ENCODE results near the gene SLC2A5. TPM values are rescaled to one million over a fixed set of nuclear protein-coding genes. Genes with fewer than 3 reads are reported as not detected.
"Not testable (repeated sequence)": the region's sequence is repeated elsewhere in the genome, so short reads cannot be mapped to it uniquely, and the experiment has no call there.

SLC2A5 gene
- total RNA-seq, 1 experiment from 2014 or later = not detected

DNA sequence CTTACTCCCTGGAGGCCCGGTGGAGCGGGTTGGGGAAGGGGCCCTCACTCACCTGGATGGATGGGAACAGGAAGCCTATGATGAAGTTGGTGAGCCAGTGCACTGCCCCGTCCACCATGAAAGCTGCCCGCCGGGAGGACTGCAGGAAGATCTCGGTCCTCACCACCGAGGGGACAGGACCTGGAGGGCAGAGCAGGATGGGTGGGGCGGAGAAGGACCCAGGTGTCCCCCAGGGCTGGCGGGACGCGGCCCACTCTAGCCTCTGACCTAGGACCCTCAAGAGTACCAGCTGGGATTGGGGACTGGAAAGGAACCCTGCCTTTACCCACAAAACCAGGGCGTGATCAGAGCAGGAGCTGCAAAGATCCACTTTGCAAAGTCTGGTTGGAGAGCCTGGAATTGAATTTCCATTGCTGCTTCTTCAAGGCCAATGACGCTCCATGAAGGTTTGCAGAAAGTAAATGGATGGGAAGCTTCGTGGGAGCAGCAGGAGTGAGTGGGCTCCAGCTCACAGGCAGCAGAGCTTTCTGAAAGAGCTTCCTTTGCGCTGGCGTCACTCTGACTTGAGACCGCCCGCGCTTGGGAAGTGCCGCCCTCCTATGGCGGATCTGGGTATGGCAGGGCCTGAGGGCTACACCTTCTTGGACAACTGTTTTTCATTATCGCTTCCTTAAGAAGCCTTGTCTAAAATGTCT lies 64.6 kb downstream of the SLC2A5 start:
- POLR2A ChIA-PET (ENCODE audit: unreplicated experiment) = interaction anchor here (0.6 kb wide), 1 partner anchor 208 kb away, joined by 4 read pairs; no protein-coding TSS in a partner anchor
- DNase-seq = peak; percentile 84
- intact Hi-C loops (cut with micrococcal nuclease) = loop anchor here (1.0 to 2.0 kb wide), 2 partner anchors 87 to 96 kb away; no protein-coding TSS in a partner anchor

DNA sequence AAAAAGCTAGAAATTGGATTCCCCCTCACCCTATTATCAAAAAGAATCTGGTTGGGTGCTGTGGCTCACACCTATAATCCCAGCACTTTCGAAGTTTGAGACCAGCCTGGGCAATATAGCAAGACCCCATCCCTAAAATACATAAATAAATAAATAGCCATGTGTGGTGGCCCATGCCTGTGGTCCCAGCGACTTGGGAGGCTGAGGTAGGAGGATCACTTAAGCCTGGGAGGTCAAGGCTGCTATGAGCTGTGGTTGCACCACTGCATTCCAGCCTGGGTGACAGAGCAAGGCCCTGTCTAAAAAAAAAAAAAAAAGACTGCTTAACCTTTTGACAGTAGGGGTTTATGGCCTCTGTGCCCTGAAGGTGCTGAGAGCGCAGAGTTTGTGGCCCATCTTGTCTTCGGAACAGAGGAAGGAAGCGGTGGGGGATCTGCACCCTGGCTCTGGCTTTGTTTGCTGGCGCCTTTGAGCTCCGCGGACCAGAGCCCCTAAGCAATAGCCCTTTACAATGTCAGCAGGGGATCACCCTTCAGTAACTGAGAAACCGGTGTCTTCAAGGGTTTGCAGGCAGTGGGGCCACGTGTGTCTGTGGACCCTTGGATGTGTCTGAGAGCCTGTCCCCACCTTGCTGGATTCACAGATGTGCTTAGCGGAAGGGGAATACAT lies 65.3 kb downstream of the SLC2A5 start:
- Histone ChIP-seq H3K9ac (ENCODE audit: low read length) (no peak overlapping the region), H2AFZ (ENCODE audit: low read length) (no peak overlapping the region), H4K20me1 (ENCODE audit: low read length) (no peaks in the 10 kb centered on the region), H3K9me2 (replicated peaks; ENCODE audit: low read length) (no peaks in the 10 kb centered on the region), H3K27ac (ENCODE audit: low read length) (no peak overlapping the region), H3K4me3 (ENCODE audit: low read length) (no peak overlapping the region), H3K4me1 (ENCODE audit: insufficient read depth, low read length) (no peaks in the 10 kb centered on the region), H3K79me2 (ENCODE audit: low read length) (no peaks in the 10 kb centered on the region), H3K36me3 (ENCODE audit: low read depth, low read length) (no peaks in the 10 kb centered on the region), H3K9me3 (ENCODE audit: low read length) (no peaks in the 10 kb centered on the region), H3F3A (ENCODE audit: low read length, unreplicated experiment) (no peaks in the 10 kb centered on the region), H3K27me3 (ENCODE audit: low read length) (no peaks in the 10 kb centered on the region), H3K4me2 (ENCODE audit: low read length) (no peak overlapping the region)
- no peak for DNase-seq
- POLR2A ChIA-PET (ENCODE audit: unreplicated experiment) = no interaction called here
- intact Hi-C loops (cut with micrococcal nuclease) = loop anchor here (2.0 kb wide), 1 partner anchor 97 kb away; no protein-coding TSS in a partner anchor
- no TSS peak for BruUV-seq (replicated peaks)
- ATAC-seq = no peak
- CTCF ChIA-PET = interaction anchor here (0.6 to 1.7 kb wide), 7 partner anchors 11 to 167 kb away, joined by 3 to 21 read pairs (median 11); no protein-coding TSS in a partner anchor
- TF ChIP-seq EZH2 (IDR thresholded peaks at IDR 0.05; ENCODE audit: low read length, unreplicated experiment) (no peak), EZH2phosphoT487 (IDR thresholded peaks at IDR 0.05; ENCODE audit: borderline replicate concordance, low read length) (no peak)
- TF ChIP-seq, protein P1, sequence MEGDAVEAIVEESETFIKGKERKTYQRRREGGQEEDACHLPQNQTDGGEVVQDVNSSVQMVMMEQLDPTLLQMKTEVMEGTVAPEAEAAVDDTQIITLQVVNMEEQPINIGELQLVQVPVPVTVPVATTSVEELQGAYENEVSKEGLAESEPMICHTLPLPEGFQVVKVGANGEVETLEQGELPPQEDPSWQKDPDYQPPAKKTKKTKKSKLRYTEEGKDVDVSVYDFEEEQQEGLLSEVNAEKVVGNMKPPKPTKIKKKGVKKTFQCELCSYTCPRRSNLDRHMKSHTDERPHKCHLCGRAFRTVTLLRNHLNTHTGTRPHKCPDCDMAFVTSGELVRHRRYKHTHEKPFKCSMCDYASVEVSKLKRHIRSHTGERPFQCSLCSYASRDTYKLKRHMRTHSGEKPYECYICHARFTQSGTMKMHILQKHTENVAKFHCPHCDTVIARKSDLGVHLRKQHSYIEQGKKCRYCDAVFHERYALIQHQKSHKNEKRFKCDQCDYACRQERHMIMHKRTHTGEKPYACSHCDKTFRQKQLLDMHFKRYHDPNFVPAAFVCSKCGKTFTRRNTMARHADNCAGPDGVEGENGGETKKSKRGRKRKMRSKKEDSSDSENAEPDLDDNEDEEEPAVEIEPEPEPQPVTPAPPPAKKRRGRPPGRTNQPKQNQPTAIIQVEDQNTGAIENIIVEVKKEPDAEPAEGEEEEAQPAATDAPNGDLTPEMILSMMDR (conservative IDR thresholded peaks at IDR 0.05; ENCODE audit: low read depth, low read length) = no peak

More for the DNA sequence above, 64.6 kb downstream of the SLC2A5 start:
- Histone ChIP-seq H2AFZ (ENCODE audit: low read length) (peak overlapping the region; percentile 44), H3K9me3 (ENCODE audit: low read length) (no peaks in the 10 kb centered on the region), H3K27ac (ENCODE audit: low read length) (no peak overlapping the region), H3K36me3 (ENCODE audit: low read depth, low read length) (no peaks in the 10 kb centered on the region), H3K79me2 (ENCODE audit: low read length) (no peaks in the 10 kb centered on the region), H3K4me1 (ENCODE audit: insufficient read depth, low read length) (no peaks in the 10 kb centered on the region), H4K20me1 (ENCODE audit: low read length) (no peaks in the 10 kb centered on the region), H3K9me2 (replicated peaks; ENCODE audit: low read length) (no peaks in the 10 kb centered on the region), H3K27me3 (ENCODE audit: low read length) (no peaks in the 10 kb centered on the region), H3F3A (ENCODE audit: low read length, unreplicated experiment) (no peaks in the 10 kb centered on the region), H3K4me2 (ENCODE audit: low read length) (no peak overlapping the region), H3K9ac (ENCODE audit: low read length) (no peak overlapping the region), H3K4me3 (ENCODE audit: low read length) (no peak overlapping the region)
- TF ChIP-seq EZH2 (IDR thresholded peaks at IDR 0.05; ENCODE audit: low read length, unreplicated experiment) = no peak
- TF ChIP-seq, protein P1 (conservative IDR thresholded peaks at IDR 0.05; ENCODE audit: low read depth, low read length) = peak; percentile 92
- BruUV-seq (replicated peaks) = no TSS peak
- CTCF ChIA-PET = interaction anchor here (0.5 to 1.7 kb wide), 24 partner anchors 10 to 783 kb away, joined by 3 to 21 read pairs (median 4); partner anchors contain the start of gene H6PD
- ATAC-seq = peak; percentile 86

DNA sequence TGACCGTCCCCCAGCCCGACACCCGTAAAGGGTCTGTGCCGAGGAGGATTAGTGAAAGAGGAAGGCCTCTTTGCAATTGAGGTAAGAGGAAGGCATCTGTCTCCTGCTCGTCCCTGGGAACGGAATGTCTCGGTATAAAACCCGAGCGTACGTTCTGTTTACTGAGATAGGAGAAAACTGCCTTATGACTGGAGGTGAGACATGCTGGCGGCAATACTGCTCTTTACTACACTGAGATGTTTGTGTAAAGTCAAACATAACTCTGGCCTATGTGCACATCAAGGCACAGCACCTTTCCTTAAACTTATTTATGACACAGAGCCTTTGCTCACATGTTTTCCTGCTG lies 67.2 kb downstream of the SLC2A5 start:
- BruUV-seq (replicated peaks); H3K9me2 ChIP-seq (replicated peaks; ENCODE audit: low read length); POLR2A ChIA-PET (ENCODE audit: unreplicated experiment); H2AFZ ChIP-seq (ENCODE audit: low read length); intact Hi-C loops (cut with micrococcal nuclease); H3K79me2 ChIP-seq (ENCODE audit: low read length); H3K36me3 ChIP-seq (ENCODE audit: low read depth, low read length); H3K4me3 ChIP-seq (ENCODE audit: low read length); ATAC-seq; DNase-seq; H3K27me3 ChIP-seq (ENCODE audit: low read length); CTCF ChIA-PET; H3K4me1 ChIP-seq (ENCODE audit: insufficient read depth, low read length); H3K27ac ChIP-seq (ENCODE audit: low read length); H3K4me2 ChIP-seq (ENCODE audit: low read length); H3F3A ChIP-seq (ENCODE audit: low read length, unreplicated experiment); H3K9ac ChIP-seq (ENCODE audit: low read length); H4K20me1 ChIP-seq (ENCODE audit: low read length); H3K9me3 ChIP-seq (ENCODE audit: low read length): not testable (repeated sequence)

DNA sequence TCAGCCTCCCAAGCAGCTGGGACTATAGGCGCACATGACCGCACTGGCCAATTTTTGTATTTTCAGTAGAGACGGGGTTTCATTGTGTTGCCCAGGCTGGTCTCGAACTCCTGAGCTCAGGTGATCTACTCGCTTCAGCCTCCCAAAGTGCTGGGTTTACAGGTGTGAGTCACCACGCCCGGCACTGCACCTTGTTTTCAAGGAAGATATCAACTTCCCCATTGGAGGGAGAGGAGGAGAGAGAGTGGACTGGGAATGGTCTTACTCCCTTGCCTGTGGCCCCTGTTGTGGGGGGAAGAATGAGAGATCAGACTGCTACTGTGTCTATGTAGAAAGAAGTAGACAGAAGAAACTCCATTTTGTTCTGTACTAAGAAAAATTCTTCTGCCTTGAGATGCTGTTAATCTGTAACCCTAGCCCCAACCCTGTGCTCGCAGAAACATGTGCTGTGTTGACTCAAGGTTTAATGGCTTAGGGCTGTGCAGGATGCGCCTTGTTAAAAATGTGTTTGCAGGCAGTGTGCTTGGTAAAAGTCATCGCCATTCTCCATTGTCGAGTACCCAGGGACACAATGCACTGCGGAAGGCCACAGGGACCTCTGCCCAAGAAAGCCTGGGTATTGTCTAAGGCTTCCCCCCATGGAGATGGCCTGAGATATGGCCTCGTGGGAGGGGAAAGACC lies 67.8 kb downstream of the SLC2A5 start:
- H3K4me1 ChIP-seq (ENCODE audit: insufficient read depth, low read length); H4K20me1 ChIP-seq (ENCODE audit: low read length); H3K9ac ChIP-seq (ENCODE audit: low read length); H2AFZ ChIP-seq (ENCODE audit: low read length); CTCF ChIA-PET; POLR2A ChIA-PET (ENCODE audit: unreplicated experiment); H3K4me2 ChIP-seq (ENCODE audit: low read length); H3K27me3 ChIP-seq (ENCODE audit: low read length); H3K36me3 ChIP-seq (ENCODE audit: low read depth, low read length); H3K9me3 ChIP-seq (ENCODE audit: low read length); H3K9me2 ChIP-seq (replicated peaks; ENCODE audit: low read length); H3F3A ChIP-seq (ENCODE audit: low read length, unreplicated experiment); H3K79me2 ChIP-seq (ENCODE audit: low read length); intact Hi-C loops (cut with micrococcal nuclease); H3K27ac ChIP-seq (ENCODE audit: low read length); H3K4me3 ChIP-seq (ENCODE audit: low read length); BruUV-seq (replicated peaks): not testable (repeated sequence)
- DNase-seq (peak; percentile 15), ATAC-seq (peak; percentile 46)

Measured in PC-3 (cell line).